CD4-positive, alpha-beta T cell treated with Interleukin-2 at 100 ng/mL for 4 hours (primary cell): Measurements from ENCODE around the gene DOK3.
A peak's percentile ranks its signal among the peaks of the same experiment; 100 is the strongest.

Experiments
- DNase-seq: peaks from one replicate; pipeline ENCODE4 v3.0.0-alpha.2; 2020; ENCODE audit warnings: low spot score

The DOK3 gene

DNA sequence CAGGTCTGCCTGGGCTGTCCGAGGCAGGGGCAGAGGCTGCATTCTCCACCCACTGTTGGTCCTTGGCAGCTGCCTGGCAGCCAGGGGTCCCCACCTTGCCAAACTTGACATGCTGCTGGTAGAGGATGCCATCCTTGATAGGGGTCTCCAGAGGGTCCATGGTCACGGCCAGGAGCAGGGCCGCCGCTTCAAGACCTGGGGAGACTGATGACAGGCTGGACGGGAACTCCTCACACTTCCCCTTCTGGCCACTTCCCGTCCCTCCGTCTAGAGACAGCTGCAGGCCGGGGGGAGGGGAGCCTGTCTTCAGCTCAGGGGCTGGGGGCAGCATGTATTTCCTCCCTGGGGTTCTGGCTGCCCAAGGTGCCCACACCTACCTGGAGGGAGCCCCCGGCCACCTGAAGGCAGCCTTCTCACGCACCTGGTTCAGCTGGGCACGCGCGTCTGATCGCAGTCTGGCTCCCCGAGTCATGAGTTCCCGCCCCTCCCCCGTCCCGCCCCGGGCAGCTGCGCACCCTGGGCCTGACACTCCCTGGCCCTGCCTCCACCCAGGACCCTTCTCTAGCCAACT lies at the start of gene DOK3:
Gene DOK3, minus strand, starts transcription at position 446 of the 571 bp plus-strand sequence. Its CDS starts 286 bp downstream, at position 160.
- no peak for DNase-seq

DNA sequence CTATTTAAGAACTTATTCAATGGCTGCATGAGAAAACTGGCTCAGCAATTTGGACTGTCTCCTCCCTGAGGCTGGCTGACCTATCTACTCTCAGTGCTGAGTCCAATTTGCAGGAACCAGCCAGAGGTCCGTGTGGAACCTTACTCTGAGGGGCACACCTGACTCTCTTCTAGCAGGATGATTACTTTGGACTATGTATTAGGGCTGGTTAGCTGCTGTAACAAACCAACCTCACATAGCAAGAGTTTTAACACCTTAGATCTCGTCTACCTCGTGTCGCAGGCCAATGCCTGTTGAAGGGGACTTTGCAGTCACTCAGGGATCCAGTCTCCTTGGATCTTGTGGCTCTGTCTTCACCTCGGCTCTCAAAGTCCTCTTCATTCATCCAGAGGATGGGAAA lies 48.2 kb upstream of the DOK3 start:
- DNase-seq, result no peak

- peak; percentile 35 for DNase-seq
These were observed 47.5 kb upstream of the DOK3 start for GRCh38 chr5:177557041-177557647.

DNA sequence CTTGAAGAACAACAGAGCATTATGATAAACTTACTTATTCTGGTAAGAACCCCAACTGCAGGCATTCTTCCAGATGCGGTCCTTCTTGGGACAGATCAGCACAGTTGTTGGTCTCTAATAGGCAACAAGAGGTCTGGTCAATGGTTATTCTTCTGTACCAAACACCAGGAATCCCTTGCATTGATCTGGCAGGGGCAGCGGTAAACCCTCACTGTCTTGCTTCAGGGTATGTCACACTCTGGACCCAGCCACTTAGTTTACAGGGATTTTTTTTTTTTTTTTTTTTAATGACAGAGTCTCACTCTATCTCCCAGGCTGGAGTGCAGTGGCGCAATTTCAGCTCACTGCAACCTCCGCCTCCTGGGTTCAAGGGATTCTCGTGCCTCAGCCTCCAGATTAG lies 46.0 kb upstream of the DOK3 start:
- no peak for DNase-seq

DNA sequence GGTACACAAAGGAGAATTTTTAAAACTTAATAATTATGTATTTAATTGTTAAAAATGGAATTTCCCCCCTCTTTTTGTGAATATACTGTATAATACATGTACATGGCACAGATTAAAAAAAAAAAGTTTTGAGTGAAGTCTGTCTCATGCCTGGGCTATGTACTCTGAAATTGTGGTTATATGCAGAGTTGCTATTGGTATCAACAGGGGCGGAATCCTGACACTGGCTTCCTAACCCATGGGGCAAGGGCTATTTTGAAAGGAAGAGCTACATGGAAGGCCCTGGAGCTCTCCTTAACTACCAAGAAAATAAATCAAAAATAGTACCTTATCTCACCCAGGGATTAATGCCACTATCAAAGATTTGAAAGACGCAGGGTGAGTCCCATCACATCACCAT lies 45.6 kb upstream of the DOK3 start:
- DNase-seq, result no peak

DNA sequence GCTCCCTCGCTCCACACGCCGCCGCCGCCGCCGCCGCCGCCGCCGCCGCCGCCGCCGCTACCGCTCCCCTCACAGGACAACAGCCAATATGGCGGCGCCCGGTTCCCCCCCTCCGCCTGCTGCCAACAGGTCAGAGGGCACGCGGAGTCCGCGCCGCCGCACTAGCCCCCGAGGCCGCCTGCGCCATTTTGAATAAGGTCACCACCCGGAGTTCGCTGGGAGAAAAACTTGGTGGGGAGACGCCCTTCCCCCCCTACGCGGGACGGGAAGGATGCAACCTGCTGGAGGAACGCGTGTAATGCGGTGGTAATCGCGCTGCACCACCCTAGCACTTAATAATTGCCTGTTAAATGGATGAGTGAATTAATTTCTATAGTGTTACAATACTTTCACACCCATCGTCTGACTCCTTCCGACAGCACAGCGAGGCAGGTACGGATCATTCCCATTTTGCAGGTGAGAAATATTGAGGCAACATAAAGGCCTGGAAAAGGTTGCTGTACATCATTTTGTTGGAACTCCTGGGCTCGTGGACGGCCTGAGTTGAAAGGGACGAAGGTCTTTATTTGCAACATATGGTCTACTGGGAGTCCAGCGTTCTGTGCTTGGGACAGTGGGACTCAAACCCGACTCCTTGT lies 45.0 kb upstream of the DOK3 start, which contains the start of gene FAM193B:
Gene FAM193B, minus strand, starts transcription at position 90 of the 638 bp plus-strand sequence. CDS start 105 bp downstream, outside the sequence.
- peak; percentile 96 for DNase-seq

DNA sequence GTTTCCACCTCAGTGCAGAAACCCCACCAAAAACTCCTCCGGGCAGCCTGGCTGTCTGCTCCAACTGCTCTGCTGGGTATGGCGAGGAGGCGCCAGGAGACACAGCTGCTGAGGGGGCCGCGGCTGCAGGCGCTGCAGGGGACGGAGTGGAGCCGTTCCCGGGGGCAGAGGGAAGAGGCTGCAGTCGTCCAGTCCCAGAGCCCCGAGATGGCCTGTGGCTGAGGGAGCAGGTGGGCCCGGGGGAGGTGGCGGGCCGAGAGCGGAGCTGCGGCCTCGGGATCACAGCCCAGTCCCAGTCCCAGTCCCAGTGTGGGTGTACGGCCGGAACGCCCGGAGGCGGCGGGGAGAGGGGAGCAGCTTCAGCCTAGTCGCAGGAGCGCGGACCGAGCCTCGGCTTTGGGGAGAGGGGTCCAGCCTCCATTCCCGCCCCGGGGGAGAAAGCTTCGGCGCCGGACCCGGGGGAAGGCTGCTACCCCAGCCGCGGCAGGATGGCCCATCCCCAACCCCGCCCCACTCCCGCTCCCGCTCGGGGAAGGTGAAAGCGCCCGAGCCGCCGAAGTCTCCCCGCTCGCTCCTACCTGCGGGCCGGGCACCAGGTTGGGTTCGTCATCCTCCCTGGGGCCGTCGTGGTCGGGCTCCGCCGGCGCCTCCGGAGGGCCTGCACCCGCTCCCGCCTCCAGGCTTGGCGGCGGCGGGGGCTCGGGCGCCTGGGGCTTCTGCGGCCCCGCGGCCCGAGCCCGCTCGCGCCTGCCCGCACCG lies 44.2 kb upstream of the DOK3 start:
- DNase-seq, result peak; percentile 29

GRCh38 chr5:177552839-177553455 lies 43.3 kb upstream of the DOK3 start:
- DNase-seq, result no peak

- no peak for DNase-seq
These were observed 40.5 kb upstream of the DOK3 start for GRCh38 chr5:177550122-177550521.

- DNase-seq, result no peak
These were observed 38.9 kb upstream of the DOK3 start for GRCh38 chr5:177548495-177548894.

GRCh38 chr5:177547736-177548135 lies 38.1 kb upstream of the DOK3 start:
- DNase-seq, result no peak

- DNase-seq, result peak; percentile 6
These were observed 36.7 kb upstream of the DOK3 start for GRCh38 chr5:177546258-177546741.

DNA sequence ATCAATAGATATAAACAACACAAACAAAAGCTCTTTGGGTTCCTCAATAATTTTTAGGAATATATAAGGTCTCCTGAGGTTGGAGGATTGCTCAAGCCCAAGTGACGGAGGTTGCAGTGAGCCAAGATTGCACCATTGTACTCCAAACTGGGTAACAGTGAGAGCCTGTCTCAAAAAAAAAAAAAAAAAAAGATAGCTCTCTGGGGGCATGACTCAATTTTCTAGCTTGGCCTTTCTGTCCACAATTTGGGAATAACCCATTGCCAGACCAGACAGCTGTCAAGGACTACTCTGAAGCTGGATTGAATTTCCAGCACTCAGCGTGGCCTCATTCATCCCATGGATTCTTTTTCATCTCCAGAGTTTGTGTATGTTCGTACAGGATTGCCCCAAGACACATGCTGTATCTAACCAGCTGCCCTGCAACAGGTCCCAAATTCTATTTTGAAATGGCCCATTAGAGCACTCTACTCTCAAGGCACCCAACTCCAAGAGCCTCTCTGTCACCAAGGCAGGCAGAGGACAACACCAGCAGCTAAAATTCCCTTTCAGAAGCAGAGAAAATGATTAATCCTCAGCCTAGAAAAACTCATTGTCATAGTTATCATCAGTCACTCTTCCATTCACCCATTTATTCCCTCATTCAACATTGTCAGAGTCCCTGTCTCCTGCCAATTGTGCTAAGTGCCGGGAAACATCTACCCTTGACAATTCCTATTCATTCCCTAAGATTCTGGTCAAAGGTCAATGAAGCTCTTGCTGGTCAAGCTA lies 36.0 kb upstream of the DOK3 start:
- no peak for DNase-seq

- no peak for DNase-seq
These were observed 33.3 kb upstream of the DOK3 start for GRCh38 chr5:177542816-177543465.

GRCh38 chr5:177540438-177540837 lies 30.8 kb upstream of the DOK3 start:
- no peak for DNase-seq

GRCh38 chr5:177539411-177539810 lies 29.8 kb upstream of the DOK3 start:
- DNase-seq, result no peak

DNA sequence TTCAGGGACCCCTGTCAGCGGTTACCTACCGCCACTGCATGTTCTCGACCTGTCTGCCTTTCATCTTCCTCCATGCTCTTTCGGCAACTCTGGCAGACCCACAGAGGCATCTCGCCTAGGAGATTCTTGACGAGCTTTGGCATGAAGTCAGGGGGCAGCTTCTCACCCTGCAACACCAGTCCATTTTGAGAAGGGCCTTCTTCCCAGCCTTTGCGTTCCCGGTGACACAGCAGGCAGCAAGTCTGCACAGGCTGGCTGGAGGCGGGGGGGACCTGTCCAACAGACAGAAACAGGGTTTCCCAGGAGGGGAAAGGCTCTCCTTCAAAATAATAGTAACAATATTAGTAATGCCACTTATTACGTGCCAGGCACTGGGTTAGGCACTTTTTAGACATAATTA lies 29.2 kb upstream of the DOK3 start:
- DNase-seq, result no peak

- no peak for DNase-seq
These were observed 28.0 kb upstream of the DOK3 start for GRCh38 chr5:177537389-177538361.

DNA sequence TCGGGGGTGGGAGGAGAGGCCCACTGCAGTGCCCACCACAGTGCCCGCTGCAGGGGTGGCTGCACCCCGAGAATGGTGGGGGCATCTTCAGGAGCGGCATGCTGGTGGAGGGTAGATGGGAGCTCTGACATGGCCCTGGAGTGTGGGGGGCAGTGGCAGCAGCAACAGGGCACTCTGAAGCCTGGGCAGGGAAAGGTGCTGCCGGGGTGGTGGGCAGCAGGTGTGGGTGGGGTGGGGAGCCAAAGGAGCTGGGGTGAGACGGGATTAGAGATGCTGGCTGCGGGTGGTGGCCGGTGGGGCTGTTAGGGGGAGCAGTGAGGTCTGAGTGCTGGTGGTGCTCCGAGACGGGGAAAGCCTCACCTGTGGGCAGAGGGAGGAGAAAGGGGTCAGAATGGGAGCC lies 26.8 kb upstream of the DOK3 start:
- no peak for DNase-seq

DNA sequence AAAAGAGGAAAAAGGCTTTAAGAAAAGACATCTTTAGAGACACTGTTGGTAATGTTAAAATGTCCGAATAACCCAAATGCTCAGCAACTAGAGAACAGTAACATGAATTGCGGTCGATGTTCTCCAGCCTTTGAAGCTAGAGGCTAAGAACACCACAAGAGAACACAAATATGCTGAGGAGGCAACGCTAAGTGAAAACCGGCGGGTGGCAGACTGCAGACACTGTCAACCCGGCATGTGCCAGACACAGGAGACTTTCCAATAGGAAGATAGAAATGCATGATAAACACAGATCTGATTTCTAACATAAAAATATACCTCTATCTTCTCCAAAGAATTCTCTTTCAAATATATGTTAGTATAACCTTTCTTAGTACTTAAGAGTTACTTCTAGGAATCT lies 25.5 kb upstream of the DOK3 start:
- no peak for DNase-seq
